Esophagus squamous epithelium (tissue), 4 donors: ENCODE results near the gene GIMAP4.

Source experiments
- CTCF ChIP-seq, 6 experiments: fragments of 450-650 bp in 4 of 6; fragments of 200-600 bp in 2 of 6; sonication (generic) in 2 of 6; IDR thresholded peaks; one replicate each; pipeline ENCODE4 v1.5.1; 2016 to 2019; ENCODE audit warnings: antibody characterized with exemption in 6 of 6, mild to moderate bottlenecking in 4 of 6, moderate library complexity in 4 of 6
- POLR2A ChIP-seq, 4 donors: fragments of 450-650 bp; IDR thresholded peaks; one replicate each; pipeline ENCODE4 v1.6.1; 2017; ENCODE audit warnings: antibody characterized with exemption in 4 of 4, mild to moderate bottlenecking in 4 of 4, moderate library complexity in 3 of 4

- TF ChIP-seq CTCF (IDR thresholded peaks at IDR 0.05) (no peak), POLR2A (IDR thresholded peaks at IDR 0.05) (no peak)
Observed at GRCh38 chr7:150562919-150563318, 4.3 kb upstream of the GIMAP4 start.
